ENCODE data around the gene PTF1A. TPM values are rescaled to one million over a fixed set of nuclear protein-coding genes. Genes with fewer than 3 reads are reported as not detected.

The PTF1A gene
- total and polyA plus RNA-seq, 9 of the 15 experiments (the other 6 are each of a cell fraction or from before 2014, with no cell fraction given): not detected

DNA sequence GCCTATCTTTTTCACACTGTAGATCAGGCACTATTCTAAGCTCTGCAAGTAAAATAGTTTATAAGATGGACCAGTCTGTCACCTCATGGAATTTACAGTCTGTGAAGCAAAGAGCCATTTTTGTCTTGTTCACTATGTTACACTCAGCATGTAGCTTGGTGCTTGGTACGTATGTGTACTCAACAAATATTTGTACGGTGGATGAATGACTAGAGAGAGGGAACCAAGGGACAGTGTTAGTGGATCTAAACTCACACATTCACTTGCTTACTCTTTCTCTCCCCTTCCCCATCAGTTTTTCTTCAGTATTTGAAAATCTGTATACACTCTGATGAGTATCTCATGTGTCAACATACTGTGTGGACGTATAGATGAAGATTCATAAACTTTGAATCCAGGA, 45.9 kb downstream of the PTF1A start:
- ATAC-seq: no peak
- no TSS peak for BruUV-seq (replicated peaks)
- Histone ChIP-seq H3K9me1 (ENCODE audit: control insufficient read depth, insufficient read depth, low read length) (no peaks in the 10 kb centered on the region), H3K9ac (ENCODE audit: insufficient read depth in 1 of 2, low read depth in 2 of 2, low read length in 2 of 2) (no peak overlapping the region), H4K20me1 (replicated peaks; ENCODE audit: control insufficient read depth, insufficient read depth, low read length) (no peaks in the 10 kb centered on the region), H3K79me2 (ENCODE audit: control insufficient read depth, insufficient read depth, low read length) (no peaks in the 10 kb centered on the region), H3K4me2 (ENCODE audit: insufficient read depth, low read length) (no peak overlapping the region), H3K27ac (ENCODE audit: extremely low read depth, low read depth, low read length) (no peak overlapping the region), H3K9me3 (replicated peaks; ENCODE audit: control insufficient read depth, insufficient read depth, low read depth, low read length) (no peaks in the 10 kb centered on the region), H3K4me3 (no peak overlapping the region), H3K27me3 (ENCODE audit: control insufficient read depth in 2 of 2, insufficient read depth in 2 of 2, low read length in 2 of 2) (no peaks in the 10 kb centered on the region), H3K36me3 (ENCODE audit: control insufficient read depth, insufficient read depth, low read length) (no peaks in the 10 kb centered on the region), H3K4me1 (replicated peaks in 1 of 2; ENCODE audit: control insufficient read depth in 2 of 2, insufficient read depth in 2 of 2, low read length in 2 of 2) (no peaks in the 10 kb centered on the region), H2AFZ (ENCODE audit: low read depth, low read length) (no peak overlapping the region)
- TF ChIP-seq TEAD1 (CRISPR knock-in tag; IDR thresholded peaks at IDR 0.05) (no peak), ZNF551 (CRISPR knock-in tag; IDR thresholded peaks at IDR 0.05) (no peak), BRF2 (IDR thresholded peaks at IDR 0.05; ENCODE audit: borderline replicate concordance, insufficient read depth, insufficient read length) (no peak), RHOXF2B (CRISPR knock-in tag; conservative IDR thresholded peaks at IDR 0.05) (no peak), GABPB1 (CRISPR knock-in tag; IDR thresholded peaks at IDR 0.05) (no peak), CREB1 (IDR thresholded peaks at IDR 0.05) (no peak), CREB1 (CRISPR knock-in tag; IDR thresholded peaks at IDR 0.05) (no peak), FOXA3 (CRISPR knock-in tag; conservative IDR thresholded peaks at IDR 0.05 in 1 of 2, IDR thresholded peaks at IDR 0.05 in 1 of 2) (no peak)
- TF ChIP-seq, protein P1, sequence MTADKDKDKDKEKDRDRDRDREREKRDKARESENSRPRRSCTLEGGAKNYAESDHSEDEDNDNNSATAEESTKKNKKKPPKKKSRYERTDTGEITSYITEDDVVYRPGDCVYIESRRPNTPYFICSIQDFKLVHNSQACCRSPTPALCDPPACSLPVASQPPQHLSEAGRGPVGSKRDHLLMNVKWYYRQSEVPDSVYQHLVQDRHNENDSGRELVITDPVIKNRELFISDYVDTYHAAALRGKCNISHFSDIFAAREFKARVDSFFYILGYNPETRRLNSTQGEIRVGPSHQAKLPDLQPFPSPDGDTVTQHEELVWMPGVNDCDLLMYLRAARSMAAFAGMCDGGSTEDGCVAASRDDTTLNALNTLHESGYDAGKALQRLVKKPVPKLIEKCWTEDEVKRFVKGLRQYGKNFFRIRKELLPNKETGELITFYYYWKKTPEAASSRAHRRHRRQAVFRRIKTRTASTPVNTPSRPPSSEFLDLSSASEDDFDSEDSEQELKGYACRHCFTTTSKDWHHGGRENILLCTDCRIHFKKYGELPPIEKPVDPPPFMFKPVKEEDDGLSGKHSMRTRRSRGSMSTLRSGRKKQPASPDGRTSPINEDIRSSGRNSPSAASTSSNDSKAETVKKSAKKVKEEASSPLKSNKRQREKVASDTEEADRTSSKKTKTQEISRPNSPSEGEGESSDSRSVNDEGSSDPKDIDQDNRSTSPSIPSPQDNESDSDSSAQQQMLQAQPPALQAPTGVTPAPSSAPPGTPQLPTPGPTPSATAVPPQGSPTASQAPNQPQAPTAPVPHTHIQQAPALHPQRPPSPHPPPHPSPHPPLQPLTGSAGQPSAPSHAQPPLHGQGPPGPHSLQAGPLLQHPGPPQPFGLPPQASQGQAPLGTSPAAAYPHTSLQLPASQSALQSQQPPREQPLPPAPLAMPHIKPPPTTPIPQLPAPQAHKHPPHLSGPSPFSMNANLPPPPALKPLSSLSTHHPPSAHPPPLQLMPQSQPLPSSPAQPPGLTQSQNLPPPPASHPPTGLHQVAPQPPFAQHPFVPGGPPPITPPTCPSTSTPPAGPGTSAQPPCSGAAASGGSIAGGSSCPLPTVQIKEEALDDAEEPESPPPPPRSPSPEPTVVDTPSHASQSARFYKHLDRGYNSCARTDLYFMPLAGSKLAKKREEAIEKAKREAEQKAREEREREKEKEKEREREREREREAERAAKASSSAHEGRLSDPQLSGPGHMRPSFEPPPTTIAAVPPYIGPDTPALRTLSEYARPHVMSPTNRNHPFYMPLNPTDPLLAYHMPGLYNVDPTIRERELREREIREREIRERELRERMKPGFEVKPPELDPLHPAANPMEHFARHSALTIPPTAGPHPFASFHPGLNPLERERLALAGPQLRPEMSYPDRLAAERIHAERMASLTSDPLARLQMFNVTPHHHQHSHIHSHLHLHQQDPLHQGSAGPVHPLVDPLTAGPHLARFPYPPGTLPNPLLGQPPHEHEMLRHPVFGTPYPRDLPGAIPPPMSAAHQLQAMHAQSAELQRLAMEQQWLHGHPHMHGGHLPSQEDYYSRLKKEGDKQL (CRISPR knock-in tag; IDR thresholded peaks at IDR 0.05; ENCODE audit: borderline replicate concordance): no peak
- TF ChIP-seq, protein P2, sequence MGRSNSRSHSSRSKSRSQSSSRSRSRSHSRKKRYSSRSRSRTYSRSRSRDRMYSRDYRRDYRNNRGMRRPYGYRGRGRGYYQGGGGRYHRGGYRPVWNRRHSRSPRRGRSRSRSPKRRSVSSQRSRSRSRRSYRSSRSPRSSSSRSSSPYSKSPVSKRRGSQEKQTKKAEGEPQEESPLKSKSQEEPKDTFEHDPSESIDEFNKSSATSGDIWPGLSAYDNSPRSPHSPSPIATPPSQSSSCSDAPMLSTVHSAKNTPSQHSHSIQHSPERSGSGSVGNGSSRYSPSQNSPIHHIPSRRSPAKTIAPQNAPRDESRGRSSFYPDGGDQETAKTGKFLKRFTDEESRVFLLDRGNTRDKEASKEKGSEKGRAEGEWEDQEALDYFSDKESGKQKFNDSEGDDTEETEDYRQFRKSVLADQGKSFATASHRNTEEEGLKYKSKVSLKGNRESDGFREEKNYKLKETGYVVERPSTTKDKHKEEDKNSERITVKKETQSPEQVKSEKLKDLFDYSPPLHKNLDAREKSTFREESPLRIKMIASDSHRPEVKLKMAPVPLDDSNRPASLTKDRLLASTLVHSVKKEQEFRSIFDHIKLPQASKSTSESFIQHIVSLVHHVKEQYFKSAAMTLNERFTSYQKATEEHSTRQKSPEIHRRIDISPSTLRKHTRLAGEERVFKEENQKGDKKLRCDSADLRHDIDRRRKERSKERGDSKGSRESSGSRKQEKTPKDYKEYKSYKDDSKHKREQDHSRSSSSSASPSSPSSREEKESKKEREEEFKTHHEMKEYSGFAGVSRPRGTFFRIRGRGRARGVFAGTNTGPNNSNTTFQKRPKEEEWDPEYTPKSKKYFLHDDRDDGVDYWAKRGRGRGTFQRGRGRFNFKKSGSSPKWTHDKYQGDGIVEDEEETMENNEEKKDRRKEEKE (IDR thresholded peaks at IDR 0.05; ENCODE audit: borderline replicate concordance in 1 of 2, control insufficient read depth in 1 of 2, low read depth in 2 of 2, low read length in 1 of 2): no peak
- intact Hi-C loops (cut with micrococcal nuclease): no loop called here
- no peak for FAIRE-seq
- ChIA-PET CTCF (ENCODE audit: low intra/inter-chr PET ratio) (no interaction called here), POLR2A (no interaction called here)
- 0% methylated on average over 3 of the region's 3 CpGs for WGBS (ENCODE audit: insufficient coverage, low coverage, missing lambda C conversion rate)
- DNase-seq (ENCODE audit: extremely low read depth in 1 of 4, low spot score in 3 of 4): no peak
- in situ Hi-C loops (cut with MboI): no loop called here
